ENCODE measurements around the gene SRSF9. TPM values are rescaled to one million over a fixed set of nuclear protein-coding genes. Genes with fewer than 3 reads are reported as not detected.
"Not testable (repeated sequence)": the region's sequence is repeated elsewhere in the genome, so short reads cannot be mapped to it uniquely, and the experiment has no call there.

Gene SRSF9
- total RNA-seq, 1 donor from 2014 or later = 40.1 TPM

DNA sequence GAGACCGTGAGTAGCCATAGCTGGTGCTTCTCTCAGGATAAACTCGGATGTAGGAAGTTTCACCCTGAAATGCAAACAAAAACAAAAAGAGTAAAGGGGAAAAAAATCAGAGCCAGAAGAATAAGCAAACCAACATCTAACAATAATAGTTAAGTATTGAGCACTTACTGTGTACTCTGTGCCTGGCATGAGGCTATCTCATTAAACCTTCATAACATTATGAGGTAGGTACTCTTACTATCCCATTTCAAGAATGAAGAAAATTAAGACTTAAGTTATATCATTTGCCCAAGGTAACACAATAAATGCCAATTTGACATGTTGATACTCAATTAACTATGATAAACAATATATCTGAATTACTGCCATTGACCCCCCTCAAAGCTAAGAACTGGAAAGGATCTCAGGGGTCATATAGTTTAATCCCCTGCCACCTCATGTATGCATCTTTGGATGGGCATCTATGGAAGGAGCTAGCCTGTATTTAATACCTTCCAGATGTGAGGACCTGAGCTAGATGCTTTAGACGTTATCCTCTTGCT lies 7.4 kb downstream of the SRSF9 start:
- no peak for ATAC-seq
- no peak for DNase-seq (ENCODE audit: missing footprints)
- intact Hi-C loops (cut with DNase I) = no loop called here

DNA sequence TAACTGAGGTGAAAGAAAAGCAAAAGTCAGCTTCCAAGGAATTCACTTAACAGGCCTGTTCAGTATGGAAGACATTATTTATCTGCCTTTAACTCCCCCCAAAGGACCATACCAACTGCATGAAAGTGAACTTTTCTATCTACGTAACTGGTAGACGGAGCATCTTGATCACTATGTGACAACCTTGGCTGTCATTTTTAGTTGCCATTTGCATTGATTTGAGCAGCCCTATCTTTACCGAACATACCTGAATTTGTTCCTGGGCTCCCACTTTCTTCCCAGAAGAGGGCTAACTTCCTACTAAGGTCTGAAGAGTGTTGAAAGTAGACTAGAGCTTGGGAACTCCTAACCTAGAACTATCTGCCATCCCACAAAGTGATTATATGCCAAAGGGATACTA lies 9.4 kb downstream of the SRSF9 start:
- no peak for ATAC-seq
- intact Hi-C loops (cut with DNase I) = no loop called here

GRCh38 chr12:120457133-120457532 lies 12.4 kb downstream of the SRSF9 start:
- ATAC-seq (no peak), DNase-seq (ENCODE audit: missing footprints) (no peak)
- intact Hi-C loops (cut with DNase I) = no loop called here

More for the DNA sequence above, 9.4 kb downstream of the SRSF9 start:
- DNase-seq (ENCODE audit: missing footprints) = no peak

- ATAC-seq = no peak
- intact Hi-C loops (cut with DNase I) = no loop called here
Observed at GRCh38 chr12:120455302-120455701, 14.2 kb downstream of the SRSF9 start.

DNA sequence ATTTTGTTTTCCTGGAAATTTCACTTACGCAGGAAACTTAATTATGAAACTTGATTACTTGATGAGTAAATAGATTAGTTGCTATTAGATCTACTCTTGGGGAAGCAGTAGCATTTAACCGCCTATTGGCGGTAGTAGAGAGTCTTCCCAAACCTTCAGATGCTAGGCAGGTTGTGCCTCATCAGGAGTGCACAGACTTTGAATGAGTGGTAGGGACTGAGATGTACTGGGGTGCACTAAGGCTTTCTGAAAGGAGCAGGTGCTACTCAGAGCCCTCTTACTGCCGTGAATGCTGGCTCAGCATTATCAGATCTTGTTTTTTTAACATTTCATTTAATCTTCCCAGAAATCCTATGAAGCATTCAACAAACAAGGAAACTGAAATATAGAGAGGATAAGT lies 15.6 kb downstream of the SRSF9 start:
- intact Hi-C loops (cut with DNase I) = no loop called here
- DNase-seq (ENCODE audit: missing footprints) = no peak
- no peak for ATAC-seq

More at GRCh38 chr12:120455302-120455701, 14.2 kb downstream of the SRSF9 start:
- no peak for DNase-seq (ENCODE audit: missing footprints)

DNA sequence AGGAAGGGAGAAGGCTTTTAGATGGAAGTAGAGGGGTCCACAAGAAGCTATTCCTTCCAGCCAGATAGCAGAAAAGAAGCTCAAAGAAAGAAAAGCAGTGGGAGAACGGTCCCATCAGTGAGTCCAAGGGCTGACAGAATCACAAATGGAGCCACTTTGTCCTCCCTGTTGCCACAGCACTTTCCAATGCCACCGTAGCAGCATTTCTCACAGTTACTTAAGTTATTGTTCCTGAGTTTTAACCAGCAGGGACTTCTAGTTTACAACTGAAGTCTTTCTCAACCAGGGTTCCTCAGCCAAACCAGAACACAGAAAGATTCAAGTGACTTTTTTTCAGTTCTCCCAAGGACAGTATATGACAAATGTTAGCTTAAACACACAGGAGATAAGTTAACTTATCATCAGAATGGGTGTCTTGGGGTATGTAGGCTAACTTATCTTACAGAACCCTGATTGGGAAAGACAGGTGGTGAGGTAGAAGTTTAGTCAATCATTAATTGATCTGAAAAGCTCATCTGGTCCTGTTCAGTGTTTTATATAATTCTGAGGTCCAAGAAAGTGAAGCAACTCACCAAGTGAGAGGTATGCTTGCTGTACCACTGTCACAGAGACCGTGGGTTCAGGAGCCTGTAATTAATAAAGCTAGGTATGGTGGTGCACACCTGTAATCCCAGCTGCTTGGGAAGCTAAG lies 16.3 kb downstream of the SRSF9 start:
- intact Hi-C loops (cut with DNase I) = no loop called here
- DNase-seq (ENCODE audit: missing footprints) (no peak), ATAC-seq (no peak)

- intact Hi-C loops (cut with DNase I); ATAC-seq; DNase-seq (ENCODE audit: missing footprints): not testable (repeated sequence)
Observed at GRCh38 chr12:120452524-120452923, 17.0 kb downstream of the SRSF9 start.

DNA sequence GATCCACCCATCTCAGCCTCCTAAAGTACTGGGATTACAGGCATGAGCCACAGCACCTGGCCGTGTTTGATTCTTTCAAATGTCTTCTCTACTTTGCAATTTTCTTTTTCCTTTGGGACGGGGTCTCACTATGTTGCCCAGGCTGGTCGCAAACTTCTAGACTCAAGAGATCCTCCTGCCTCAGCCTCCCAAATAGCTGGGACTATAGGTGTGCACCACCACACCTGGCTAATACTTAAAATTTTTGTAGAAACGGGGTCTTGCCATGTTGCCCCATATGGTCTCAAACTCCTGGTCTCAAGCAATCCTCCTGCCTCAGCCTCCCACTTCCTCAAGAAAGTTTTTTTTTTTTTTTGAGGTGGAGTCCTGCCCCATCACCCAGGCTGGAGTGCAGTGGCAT lies 21.6 kb downstream of the SRSF9 start:
- DNase-seq (ENCODE audit: missing footprints) = no peak
- ATAC-seq = no peak
- intact Hi-C loops (cut with DNase I) = loop anchor here (5.0 kb wide), 1 partner anchor 49 kb away; the partner anchor contains the start of gene DYNLL1

DNA sequence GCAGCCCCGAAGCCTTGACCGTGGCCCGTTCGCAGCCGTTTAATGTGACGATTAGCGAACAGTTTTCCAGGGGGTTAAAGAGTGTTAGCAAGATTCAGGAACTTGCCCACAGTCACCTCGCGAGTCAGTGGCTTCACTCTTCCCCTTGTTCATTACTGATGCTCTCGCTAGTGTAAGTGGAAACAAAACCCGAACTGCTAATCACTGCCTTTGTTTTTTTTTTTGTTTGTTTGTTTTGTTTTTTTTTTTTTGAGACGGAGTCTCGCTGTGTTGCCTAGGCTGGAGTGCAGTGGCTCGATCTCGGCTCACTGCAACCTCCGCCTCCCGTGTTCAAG lies 22.7 kb downstream of the SRSF9 start:
- ATAC-seq; DNase-seq (ENCODE audit: missing footprints): not testable (repeated sequence)
- intact Hi-C loops (cut with DNase I) = loop anchor here (5.0 kb wide), 1 partner anchor 50 kb away; the partner anchor contains the start of gene DYNLL1

DNA sequence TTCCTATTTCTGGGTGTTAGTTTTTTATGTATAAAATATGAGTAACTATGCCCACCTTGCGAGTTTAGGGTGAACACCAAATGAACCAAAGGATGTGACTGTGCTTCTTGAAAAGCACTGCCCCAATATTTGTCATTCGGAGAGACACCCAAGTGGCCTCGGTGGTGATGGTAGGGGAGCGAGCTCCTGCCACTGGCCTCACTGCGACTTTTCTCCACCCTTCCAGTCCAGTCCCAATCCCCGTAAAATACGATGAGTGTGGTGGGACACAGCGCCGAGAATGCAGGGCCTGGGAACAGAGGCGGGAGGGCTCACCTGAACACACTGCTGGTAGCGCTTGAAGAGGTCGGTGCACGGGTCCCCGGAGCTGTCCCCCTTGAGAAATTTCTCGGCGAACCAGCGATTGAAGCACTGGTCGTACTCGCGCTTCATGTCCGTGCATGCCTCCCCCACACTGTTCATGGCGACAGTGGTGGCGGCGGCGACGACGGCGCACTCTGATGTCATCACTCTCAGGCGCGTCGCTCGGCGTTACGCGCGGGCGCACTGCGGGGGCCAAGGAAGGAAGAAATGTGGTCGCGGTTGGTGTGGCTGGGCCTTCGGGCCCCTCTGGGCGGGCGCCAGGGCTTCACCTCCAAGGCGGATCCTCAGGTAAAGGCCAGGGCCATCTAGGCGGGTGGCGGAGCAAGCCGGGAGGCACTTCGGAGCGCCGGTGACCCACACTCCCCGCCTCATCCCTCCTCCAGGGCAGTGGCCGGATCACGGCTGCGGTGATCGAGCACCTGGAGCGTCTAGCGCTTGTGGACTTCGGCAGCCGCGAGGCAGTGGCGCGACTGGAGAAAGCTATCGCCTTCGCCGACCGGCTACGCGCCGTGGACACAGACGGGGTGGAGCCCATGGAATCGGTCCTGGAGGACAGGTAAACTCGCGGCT lies 23.4 kb downstream of the SRSF9 start, which contains the start of the genes GATC and TRIAP1:
Gene GATC, plus strand, starts transcription at position 534 of the 933 bp plus-strand sequence. Its CDS starts 37 bp downstream, at position 571.
Gene TRIAP1, minus strand, starts transcription at position 474 of the 933 bp plus-strand sequence. Its CDS starts 12 bp downstream, at position 462.
- intact Hi-C loops (cut with DNase I) = loop anchor here (5.0 kb wide), 1 partner anchor 51 kb away; the partner anchor contains the start of gene DYNLL1
- peak; percentile 93 for DNase-seq (ENCODE audit: missing footprints)
- ATAC-seq = peak; percentile 98

DNA sequence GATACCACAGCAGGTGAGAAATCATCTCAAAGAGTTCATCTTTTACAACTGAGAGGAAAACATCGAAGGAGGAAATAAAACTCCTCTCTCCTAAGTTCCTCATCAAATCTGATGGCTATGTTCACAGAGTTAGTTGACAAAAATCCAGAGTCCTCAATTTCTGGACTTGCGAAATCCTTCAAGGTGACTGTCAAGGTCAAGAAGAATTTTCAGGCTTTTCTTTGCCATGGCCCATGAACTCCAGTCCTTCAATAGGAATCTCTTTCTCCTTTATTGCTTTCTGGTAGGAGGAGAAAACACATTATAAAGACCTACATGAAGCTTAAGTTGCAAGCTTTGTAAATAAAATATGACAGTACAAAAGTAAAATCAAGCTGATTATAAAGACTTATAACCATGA lies 24.9 kb downstream of the SRSF9 start:
- ATAC-seq (no peak), DNase-seq (ENCODE audit: missing footprints) (no peak)
- intact Hi-C loops (cut with DNase I) = loop anchor here (5.0 kb wide), 1 partner anchor 53 kb away; the partner anchor contains the start of gene DYNLL1

- intact Hi-C loops (cut with DNase I) = loop anchor here (2.0 kb wide), 1 partner anchor 89 kb away; the partner anchor contains the start of gene COQ5
- no peak for ATAC-seq
- DNase-seq (ENCODE audit: missing footprints) = no peak
Observed at GRCh38 chr12:120439646-120440247, 29.8 kb downstream of the SRSF9 start.

GRCh38 chr12:120438495-120439198 lies 30.9 kb downstream of the SRSF9 start:
- intact Hi-C loops (cut with DNase I) = loop anchor here (2.0 kb wide), 1 partner anchor 90 kb away; the partner anchor contains the start of gene COQ5
- no peak for ATAC-seq
- DNase-seq (ENCODE audit: missing footprints) = no peak

- intact Hi-C loops (cut with DNase I) = loop anchor here (2.0 kb wide), 1 partner anchor 91 kb away; the partner anchor contains the start of gene COQ5
- ATAC-seq (peak; percentile 99), DNase-seq (ENCODE audit: missing footprints) (peak; percentile 96)
Observed at GRCh38 chr12:120437735-120438494, 31.6 kb downstream of the SRSF9 start, which contains the start of gene COX6A1. COX6A1 (plus strand) TSS chr12:120438113; CDS start chr12:120438127, 14 bp downstream.

- ATAC-seq (no peak), DNase-seq (ENCODE audit: missing footprints) (no peak)
- intact Hi-C loops (cut with DNase I) = no loop called here
Observed at GRCh38 chr12:120432772-120433525, 36.6 kb downstream of the SRSF9 start.

DNA sequence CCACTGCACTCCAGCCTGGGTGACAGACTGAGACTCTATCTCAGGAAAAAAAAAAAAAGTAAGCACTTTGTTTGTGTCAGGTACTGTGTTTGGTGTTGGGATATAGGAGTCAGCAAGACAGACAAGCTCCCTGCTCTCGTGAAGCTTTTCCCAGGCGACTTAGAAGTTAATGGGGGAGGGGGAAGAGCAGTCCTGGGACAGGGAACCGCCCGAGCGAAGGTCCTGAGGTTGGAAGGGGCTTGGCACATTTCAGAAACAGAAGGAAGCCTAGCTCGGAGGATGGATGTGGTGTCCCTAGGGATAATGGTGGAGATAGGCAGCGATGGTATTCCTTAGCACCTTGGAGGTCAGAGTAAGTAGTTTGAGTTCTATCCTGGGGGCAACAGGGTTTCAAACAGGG lies 40.2 kb downstream of the SRSF9 start:
- intact Hi-C loops (cut with DNase I) = no loop called here
- ATAC-seq (no peak), DNase-seq (ENCODE audit: missing footprints) (no peak)
